ENCODE results near the gene GFRA4. TPM values are rescaled to one million over a fixed set of nuclear protein-coding genes. Genes with fewer than 3 reads are reported as not detected.
A peak's percentile ranks its signal among the peaks of the same experiment; 100 is the strongest.

GFRA4 gene
- total and polyA plus RNA-seq, 9 donors: 0.22 TPM; not detected in 8

GRCh38 chr20:3660262-3661059 is 2.7 kb downstream of the GFRA4 start:
- no peaks in the 10 kb centered on the region for H3K36me3 ChIP-seq
- H3K4me3 ChIP-seq: no peak overlapping the region
- H3K27ac ChIP-seq: no peak overlapping the region
- no peaks in the 10 kb centered on the region for H3K27me3 ChIP-seq
- TF ChIP-seq EP300 (IDR thresholded peaks at IDR 0.05): no peak
- no peak for TF ChIP-seq POLR2A (IDR thresholded peaks at IDR 0.05)
- TF ChIP-seq CTCF (IDR thresholded peaks at IDR 0.05): no peak
- no peaks in the 10 kb centered on the region for H3K4me1 ChIP-seq (ENCODE audit: insufficient read depth)
- DNase-seq: peak in 2 of 5 donors; percentile 1 to 30
- WGBS, 3 donors: 2% methylated on average over 15 to 75 of the region's 75 CpGs
- intact Hi-C loops (cut with DNase I): no loop called here
- no peaks in the 10 kb centered on the region for H3K9me3 ChIP-seq

GRCh38 chr20:3659492-3660261 is 3.5 kb downstream of the GFRA4 start:
- H3K27ac ChIP-seq: no peak overlapping the region
- no peak for TF ChIP-seq CTCF (IDR thresholded peaks at IDR 0.05)
- no peak for TF ChIP-seq EP300 (IDR thresholded peaks at IDR 0.05)
- no peak for TF ChIP-seq POLR2A (IDR thresholded peaks at IDR 0.05)
- WGBS, 3 donors: 65 to 76% (median 70%) methylated on average over 8 to 12 of the region's 12 CpGs
- H3K27me3 ChIP-seq: no peaks in the 10 kb centered on the region
- no peaks in the 10 kb centered on the region for H3K9me3 ChIP-seq
- H3K36me3 ChIP-seq: no peaks in the 10 kb centered on the region
- no peak overlapping the region for H3K4me3 ChIP-seq
- no peaks in the 10 kb centered on the region for H3K4me1 ChIP-seq (ENCODE audit: insufficient read depth)
- DNase-seq: peak in 1 of 5 donors; percentile 24
- intact Hi-C loops (cut with DNase I): no loop called here

- Histone ChIP-seq H3K36me3 (no peaks in the 10 kb centered on the region), H3K4me1 (ENCODE audit: insufficient read depth) (no peaks in the 10 kb centered on the region), H3K27me3 (no peaks in the 10 kb centered on the region), H3K4me3 (no peak overlapping the region), H3K27ac (no peak overlapping the region), H3K9me3 (no peaks in the 10 kb centered on the region)
- WGBS, 3 donors: 54 to 61% (median 58%) methylated on average over 8 of the region's 8 CpGs
- intact Hi-C loops (cut with DNase I): no loop called here
- no peak for DNase-seq
- TF ChIP-seq EP300 (IDR thresholded peaks at IDR 0.05) (no peak), POLR2A (IDR thresholded peaks at IDR 0.05) (no peak), CTCF (IDR thresholded peaks at IDR 0.05) (no peak)
Measured at GRCh38 chr20:3658716-3659491, 4.3 kb downstream of the GFRA4 start.

GRCh38 chr20:3658019-3658715 is 5.0 kb downstream of the GFRA4 start:
- H3K4me3 ChIP-seq: no peak overlapping the region
- H3K27ac ChIP-seq: no peak overlapping the region
- TF ChIP-seq CTCF (IDR thresholded peaks at IDR 0.05) (no peak), POLR2A (IDR thresholded peaks at IDR 0.05) (no peak), EP300 (IDR thresholded peaks at IDR 0.05) (no peak)
- no peaks in the 10 kb centered on the region for H3K36me3 ChIP-seq
- peak in 1 of 5 donors; percentile 20 for DNase-seq
- no peaks in the 10 kb centered on the region for H3K4me1 ChIP-seq (ENCODE audit: insufficient read depth)
- intact Hi-C loops (cut with DNase I): no loop called here
- 82 to 86% (median 85%) methylated on average over 7 of the region's 7 CpGs for WGBS, 3 donors
- no peaks in the 10 kb centered on the region for H3K9me3 ChIP-seq
- no peaks in the 10 kb centered on the region for H3K27me3 ChIP-seq

Data from ovary (tissue), 9 donors.